ENCODE measurements around the gene PIEZO1.

DNA sequence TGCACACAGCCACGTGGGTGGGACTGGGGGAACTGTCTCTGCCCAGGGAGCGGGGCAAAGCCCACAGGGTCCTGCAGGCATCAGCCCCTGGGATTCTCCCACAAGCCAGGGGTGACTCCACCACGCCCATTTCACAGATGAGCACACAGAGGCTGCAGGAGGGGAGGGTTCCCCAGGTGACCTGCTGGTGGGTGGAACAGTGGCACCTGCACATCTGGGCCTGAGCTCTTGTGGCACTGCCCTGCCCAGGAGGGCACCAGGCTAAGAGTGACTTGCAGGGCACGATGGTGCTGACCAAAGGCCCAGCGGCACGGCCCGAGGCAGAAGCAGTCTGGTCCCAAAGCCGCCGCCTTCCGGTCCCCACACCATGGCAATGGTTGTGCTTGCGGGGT lies 23.9 kb downstream of the PIEZO1 start:
- TF ChIP-seq EZH2 (IDR thresholded peaks at IDR 0.05; ENCODE audit: low read depth), result no peak
- TF ChIP-seq, protein P1, sequence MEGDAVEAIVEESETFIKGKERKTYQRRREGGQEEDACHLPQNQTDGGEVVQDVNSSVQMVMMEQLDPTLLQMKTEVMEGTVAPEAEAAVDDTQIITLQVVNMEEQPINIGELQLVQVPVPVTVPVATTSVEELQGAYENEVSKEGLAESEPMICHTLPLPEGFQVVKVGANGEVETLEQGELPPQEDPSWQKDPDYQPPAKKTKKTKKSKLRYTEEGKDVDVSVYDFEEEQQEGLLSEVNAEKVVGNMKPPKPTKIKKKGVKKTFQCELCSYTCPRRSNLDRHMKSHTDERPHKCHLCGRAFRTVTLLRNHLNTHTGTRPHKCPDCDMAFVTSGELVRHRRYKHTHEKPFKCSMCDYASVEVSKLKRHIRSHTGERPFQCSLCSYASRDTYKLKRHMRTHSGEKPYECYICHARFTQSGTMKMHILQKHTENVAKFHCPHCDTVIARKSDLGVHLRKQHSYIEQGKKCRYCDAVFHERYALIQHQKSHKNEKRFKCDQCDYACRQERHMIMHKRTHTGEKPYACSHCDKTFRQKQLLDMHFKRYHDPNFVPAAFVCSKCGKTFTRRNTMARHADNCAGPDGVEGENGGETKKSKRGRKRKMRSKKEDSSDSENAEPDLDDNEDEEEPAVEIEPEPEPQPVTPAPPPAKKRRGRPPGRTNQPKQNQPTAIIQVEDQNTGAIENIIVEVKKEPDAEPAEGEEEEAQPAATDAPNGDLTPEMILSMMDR (conservative IDR thresholded peaks at IDR 0.05), result no peak

Measured in PC-9 (cell line).